Karpas-422 (cell line): Measurements from ENCODE around the gene PLXNB2. TPM values are rescaled to one million over a fixed set of nuclear protein-coding genes. Genes with fewer than 3 reads are reported as not detected.
"Not testable (repeated sequence)": the region's sequence is repeated elsewhere in the genome, so short reads cannot be mapped to it uniquely, and the experiment has no call there.

Experiments used
- DNase-seq: peaks from one replicate; pipeline ENCODE4 v3.0.0-alpha.2; 2015
- H2AFZ ChIP-seq: fragments of 200-600 bp; sonication (generic); 2 replicates; pipeline ENCODE4 v1.6.1; 2014; ENCODE audit warnings: antibody characterized with exemption, low read length, mixed read lengths
- H3K27ac ChIP-seq: fragments of 200-600 bp; sonication (generic); 2 replicates; pipeline ENCODE4 v1.5.1; 2014; ENCODE audit warnings: mild to moderate bottlenecking, low read length, moderate library complexity
- H3K27me3 ChIP-seq: fragments of 200-600 bp; sonication (generic); 2 replicates; pipeline ENCODE4 v1.6.1; 2014; ENCODE audit warnings: low read length, mixed read lengths
- H3K36me3 ChIP-seq: fragments of 200-600 bp; sonication (generic); 2 replicates; pipeline ENCODE4 v1.6.1; 2014; ENCODE audit warnings: low read length, mixed read lengths; ENCODE audit not compliant: insufficient read depth
- H3K4me1 ChIP-seq: fragments of 200-600 bp; sonication (generic); 2 replicates; pipeline ENCODE4 v1.6.1; 2014; ENCODE audit warnings: mild to moderate bottlenecking, low read length, mixed read lengths
- H3K4me2 ChIP-seq: fragments of 200-600 bp; sonication (generic); 2 replicates; pipeline ENCODE4 v1.6.1; 2014; ENCODE audit warnings: low read length, low read depth, mild to moderate bottlenecking; ENCODE audit not compliant: poor library complexity, severe bottlenecking
- H3K4me3 ChIP-seq: fragments of 200-600 bp; sonication (generic); 2 replicates; pipeline ENCODE4 v1.5.1; 2014; ENCODE audit warnings: mild to moderate bottlenecking, antibody characterized with exemption, low read length, mixed read lengths
- H3K79me2 ChIP-seq: fragments of 200-600 bp; sonication (generic); 2 replicates; pipeline ENCODE4 v1.6.1; 2014; ENCODE audit warnings: mild to moderate bottlenecking, low read length, mixed read lengths
- H3K9ac ChIP-seq: fragments of 200-600 bp; sonication (generic); 2 replicates; pipeline ENCODE4 v1.6.0; 2014; ENCODE audit warnings: low read length
- H3K9me2 ChIP-seq: fragments of 200-600 bp; sonication (generic), shearing (Covaris generic); replicated peaks from 2 replicates; pipeline ENCODE4 v1.6.0; 2014; ENCODE audit warnings: mild to moderate bottlenecking, low read length, moderate library complexity; ENCODE audit not compliant: insufficient read depth
- H3K9me3 ChIP-seq: fragments of 300-700, 200-600 bp; sonication (generic); 2 replicates; pipeline ENCODE4 v1.6.1; 2014; ENCODE audit warnings: low read length, mixed read lengths
- H4K20me1 ChIP-seq: fragments of 200-600 bp; sonication (generic); 2 replicates; pipeline ENCODE4 v1.6.1; 2014; ENCODE audit warnings: mild to moderate bottlenecking, antibody characterized with exemption, low read length, low read depth; ENCODE audit not compliant: insufficient read depth
- total RNA-seq: library from RNA; depleted of rRNA; stranded (reverse); fragments of >200 nt; shearing (Covaris generic); gene quantifications from 2 replicates; pipeline ENCODE4 v1.2.3, GENCODE V29; 2014; ENCODE audit warnings: low replicate concordance

PLXNB2 gene
- total RNA-seq, 1 experiment from 2014 or later, result 2.6 TPM

DNA sequence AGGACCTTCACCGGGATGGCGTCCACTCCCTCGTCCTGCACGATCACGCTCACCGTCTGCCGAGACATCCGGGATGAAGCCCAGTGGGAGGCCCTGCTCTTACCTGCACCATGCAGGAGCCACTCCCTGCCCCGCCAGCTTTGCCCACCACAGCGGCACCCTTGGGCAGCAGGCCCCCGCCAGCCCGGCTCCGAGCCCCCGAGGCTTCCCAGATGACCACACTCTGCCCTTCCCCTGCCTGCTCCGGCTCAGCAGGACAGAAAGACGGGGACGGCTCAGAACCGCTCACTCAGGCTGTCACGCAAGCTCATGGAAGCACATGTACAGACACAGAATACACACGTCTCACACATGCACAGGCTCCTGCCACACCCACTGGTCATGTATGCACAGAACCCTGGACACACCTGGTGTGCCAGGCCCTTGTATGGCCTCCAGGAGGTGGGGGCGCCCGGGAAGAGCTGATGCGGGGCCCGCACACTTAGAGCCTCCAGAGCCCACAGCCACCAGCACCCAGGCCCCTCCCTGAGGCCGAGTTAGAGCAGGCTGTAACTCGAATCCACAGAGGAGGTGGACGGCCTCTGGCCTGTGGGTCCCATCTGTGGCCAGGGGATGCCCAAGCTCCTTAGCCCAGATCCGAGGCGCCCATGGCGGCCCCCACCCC lies 28.4 kb downstream of the PLXNB2 start:
- Histone ChIP-seq H3K36me3 (no peaks in the 10 kb centered on the region), H3K79me2 (no peaks in the 10 kb centered on the region), H3K9ac (no peak overlapping the region), H2AFZ (no peak overlapping the region), H3K9me3 (peaks cover 8% of the 10 kb centered on the region), H3K27ac (no peak overlapping the region), H3K4me2 (no peak overlapping the region), H3K4me3 (no peak overlapping the region), H4K20me1 (no peaks in the 10 kb centered on the region), H3K9me2 (no peaks in the 10 kb centered on the region), H3K4me1 (no peaks in the 10 kb centered on the region), H3K27me3 (no peaks in the 10 kb centered on the region)
- DNase-seq, result no peak

DNA sequence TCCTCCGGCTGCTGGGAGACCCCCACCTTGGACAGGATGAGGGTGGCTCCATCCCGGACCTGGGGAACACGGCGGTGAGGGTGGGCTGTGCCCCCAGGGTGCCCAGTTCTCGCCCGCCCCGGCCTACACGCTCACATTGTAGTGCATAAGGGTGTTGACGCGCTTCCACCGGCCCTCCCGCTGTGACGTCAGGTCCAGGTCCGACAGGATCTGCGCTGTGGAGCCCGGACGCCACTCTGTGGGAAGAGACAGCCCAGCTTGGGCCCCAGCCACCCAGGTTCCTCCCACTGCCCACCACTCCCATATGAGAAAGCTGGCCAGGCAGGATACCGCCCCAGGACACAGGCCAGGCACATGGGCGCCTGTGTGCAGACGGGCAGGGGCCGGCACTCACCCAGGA lies 29.0 kb downstream of the PLXNB2 start:
- no peak for DNase-seq
- H3K36me3 ChIP-seq, result no peaks in the 10 kb centered on the region
- H3K9me3 ChIP-seq, result peaks cover 8% of the 10 kb centered on the region
- no peaks in the 10 kb centered on the region for H3K4me1 ChIP-seq
- no peak overlapping the region for H3K4me2 ChIP-seq
- no peaks in the 10 kb centered on the region for H3K27me3 ChIP-seq
- no peak overlapping the region for H3K27ac ChIP-seq
- H3K9me2 ChIP-seq, result no peaks in the 10 kb centered on the region
- H3K79me2 ChIP-seq, result no peaks in the 10 kb centered on the region
- no peaks in the 10 kb centered on the region for H4K20me1 ChIP-seq
- H3K9ac ChIP-seq, result no peak overlapping the region
- no peak overlapping the region for H2AFZ ChIP-seq
- no peak overlapping the region for H3K4me3 ChIP-seq

DNA sequence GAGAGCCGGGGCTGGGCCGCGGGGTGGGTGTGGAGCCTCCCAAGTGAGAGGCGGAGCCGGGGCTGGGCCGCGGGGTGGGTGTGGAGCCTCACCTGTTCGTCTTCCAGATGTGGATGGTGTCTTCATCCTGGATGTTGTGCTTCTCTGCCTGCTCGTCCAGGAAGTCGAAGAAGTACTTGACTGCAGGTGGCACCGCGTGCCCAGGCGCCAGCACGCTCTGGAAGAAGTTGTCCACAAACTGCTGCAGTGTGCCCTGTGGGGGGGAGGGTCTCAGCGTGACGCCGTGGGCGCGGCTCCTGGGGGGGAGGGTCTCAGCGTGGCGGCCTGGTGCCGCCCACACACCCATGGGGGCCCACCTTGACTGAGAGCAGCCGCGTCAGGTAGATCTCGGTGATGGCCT lies 29.7 kb downstream of the PLXNB2 start:
- DNase-seq, result no peak
- H3K9ac ChIP-seq, result no peak overlapping the region
- H2AFZ ChIP-seq, result no peak overlapping the region
- no peaks in the 10 kb centered on the region for H3K79me2 ChIP-seq
- no peaks in the 10 kb centered on the region for H3K4me1 ChIP-seq
- H3K27ac ChIP-seq, result no peak overlapping the region
- H3K4me2 ChIP-seq, result no peak overlapping the region
- no peaks in the 10 kb centered on the region for H3K36me3 ChIP-seq
- H3K4me3 ChIP-seq, result no peak overlapping the region
- H3K9me3 ChIP-seq, result peaks cover 8% of the 10 kb centered on the region
- H4K20me1 ChIP-seq, result no peaks in the 10 kb centered on the region
- no peaks in the 10 kb centered on the region for H3K27me3 ChIP-seq
- H3K9me2 ChIP-seq, result no peaks in the 10 kb centered on the region

DNA sequence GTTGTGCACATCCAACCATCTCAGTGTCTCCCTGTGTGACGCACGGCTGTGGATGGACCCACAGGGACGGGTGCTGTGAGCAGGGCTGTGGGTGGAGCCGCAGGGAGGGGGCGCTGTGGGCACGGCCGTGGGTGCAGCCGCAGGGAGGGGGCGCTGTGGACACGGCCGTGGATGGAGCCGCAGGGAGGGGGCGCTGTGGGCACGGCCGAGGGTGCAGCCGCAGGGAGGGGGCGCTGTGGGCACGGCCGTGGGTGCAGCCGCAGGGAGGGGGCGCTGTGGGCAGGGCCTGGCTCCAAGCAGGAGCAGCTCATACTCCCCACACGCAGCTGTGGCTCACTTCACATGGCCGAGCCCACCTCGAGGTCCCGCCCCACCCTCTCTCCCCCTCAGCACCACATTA lies 31.3 kb downstream of the PLXNB2 start:
- Histone ChIP-seq H3K27me3 (no peaks in the 10 kb centered on the region), H4K20me1 (no peaks in the 10 kb centered on the region), H3K9me2 (no peaks in the 10 kb centered on the region), H3K9ac (no peak overlapping the region), H3K36me3 (no peaks in the 10 kb centered on the region), H3K4me2 (no peak overlapping the region), H2AFZ (no peak overlapping the region), H3K27ac (no peak overlapping the region), H3K4me3 (no peak overlapping the region), H3K4me1 (peaks cover 9% of the 10 kb centered on the region), H3K79me2 (no peaks in the 10 kb centered on the region), H3K9me3 (peaks cover 4% of the 10 kb centered on the region; the same call in 1 of the 2 replicates)
- peak; percentile 89 for DNase-seq

DNA sequence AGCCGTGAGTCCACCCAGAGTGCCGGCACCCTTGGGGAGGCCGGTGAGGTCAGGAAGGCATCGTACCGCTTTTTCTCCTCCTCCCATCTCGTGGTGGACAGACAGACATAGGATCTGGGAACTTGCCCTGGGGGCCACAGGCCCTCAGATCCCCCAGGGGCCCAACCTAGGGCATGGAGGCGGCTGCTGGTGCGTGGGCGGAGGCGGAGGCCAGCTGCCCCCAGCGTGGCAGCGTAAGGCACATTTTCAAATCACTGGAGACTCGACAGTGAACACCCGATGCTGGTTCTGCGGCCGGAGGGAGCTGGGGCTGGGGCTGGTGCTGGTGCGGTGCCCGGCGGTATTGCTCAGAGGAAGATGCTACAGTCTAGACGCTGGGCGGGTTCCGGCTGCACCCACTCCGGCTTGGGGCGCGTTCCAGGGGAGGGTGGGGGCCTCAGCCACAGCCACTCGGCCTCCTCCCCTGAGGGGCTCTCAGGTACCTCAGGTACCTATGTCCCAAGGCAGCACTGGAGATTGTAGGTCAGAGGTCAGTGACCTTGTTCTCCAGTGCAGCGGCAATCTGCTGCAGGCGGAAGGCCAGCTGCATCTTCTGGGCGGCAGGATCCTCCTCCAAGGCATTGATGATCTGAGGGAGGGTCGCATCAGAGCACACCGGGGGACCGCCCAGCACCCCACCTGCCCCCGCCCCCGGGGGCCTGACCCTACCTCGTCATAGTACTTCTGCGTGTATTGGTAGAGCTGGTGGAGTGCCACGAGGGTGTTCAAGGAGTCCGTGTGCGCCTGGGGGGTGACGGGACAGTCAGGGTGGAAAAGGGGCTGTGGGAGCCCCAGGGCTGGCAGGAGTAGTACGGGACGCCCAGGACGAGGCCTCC lies 32.0 kb downstream of the PLXNB2 start:
- H3K9me3 ChIP-seq, result peaks cover 4% of the 10 kb centered on the region; the same call in 1 of the 2 replicates
- no peak overlapping the region for H3K27ac ChIP-seq
- H3K4me3 ChIP-seq, result no peak overlapping the region
- no peaks in the 10 kb centered on the region for H3K27me3 ChIP-seq
- H3K4me1 ChIP-seq, result peaks cover 16% of the 10 kb centered on the region
- H3K4me2 ChIP-seq, result no peak overlapping the region
- H3K79me2 ChIP-seq, result no peaks in the 10 kb centered on the region
- no peak for DNase-seq
- no peaks in the 10 kb centered on the region for H3K9me2 ChIP-seq
- no peak overlapping the region for H3K9ac ChIP-seq
- H2AFZ ChIP-seq, result no peak overlapping the region
- no peaks in the 10 kb centered on the region for H3K36me3 ChIP-seq
- H4K20me1 ChIP-seq, result no peaks in the 10 kb centered on the region

DNA sequence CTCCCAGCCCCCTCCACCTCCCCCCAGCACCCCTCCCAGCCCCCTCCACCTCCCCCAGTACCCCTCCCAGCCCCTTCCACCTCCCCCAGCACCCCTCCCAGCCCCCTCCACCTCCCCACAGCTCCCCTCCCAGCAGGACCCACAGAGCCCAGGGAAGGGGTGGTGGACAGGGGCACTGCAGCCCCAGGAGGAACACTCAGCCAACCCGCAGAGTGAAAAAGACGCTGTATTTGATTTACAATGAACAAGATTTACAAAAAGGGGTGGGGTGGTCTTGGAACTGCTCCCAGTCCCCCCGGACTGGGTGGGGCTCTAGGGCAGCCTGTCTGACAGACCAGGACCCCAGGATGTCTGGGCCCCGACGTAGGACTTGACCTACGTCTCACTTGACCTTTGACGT lies 32.7 kb downstream of the PLXNB2 start:
- Histone ChIP-seq H3K4me2 (no peak overlapping the region), H4K20me1 (no peaks in the 10 kb centered on the region), H3K4me1 (peaks cover 17% of the 10 kb centered on the region), H3K4me3 (no peak overlapping the region), H2AFZ (no peak overlapping the region), H3K27ac (no peak overlapping the region), H3K79me2 (no peaks in the 10 kb centered on the region), H3K9me2 (no peaks in the 10 kb centered on the region), H3K27me3 (no peaks in the 10 kb centered on the region), H3K9ac (no peak overlapping the region), H3K36me3 (no peaks in the 10 kb centered on the region), H3K9me3 (peaks cover 4% of the 10 kb centered on the region; the same call in 1 of the 2 replicates)
- no peak for DNase-seq

DNA sequence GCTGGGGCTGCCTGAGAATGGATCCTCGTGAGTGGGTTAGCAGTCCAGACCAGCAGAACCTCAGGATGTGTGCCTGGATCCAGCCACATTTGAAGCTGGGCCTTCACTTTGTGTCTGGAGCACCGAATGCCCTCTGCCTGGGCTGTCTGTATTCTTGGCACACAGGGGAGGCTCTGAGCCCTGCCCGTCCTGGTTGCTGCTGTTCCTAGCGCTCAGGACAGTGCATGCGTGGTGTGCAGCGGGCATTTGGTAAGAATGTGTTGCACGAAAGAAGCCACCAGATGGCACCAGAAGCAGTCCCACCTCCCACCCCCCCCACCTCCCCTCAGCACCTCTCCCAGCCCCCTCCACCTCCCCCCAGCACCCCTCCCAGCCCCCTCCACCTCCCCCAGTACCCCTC lies 33.1 kb downstream of the PLXNB2 start:
- Histone ChIP-seq H2AFZ (no peak overlapping the region), H3K4me1 (peaks cover 22% of the 10 kb centered on the region), H3K79me2 (no peaks in the 10 kb centered on the region), H3K9me3 (peaks cover 4% of the 10 kb centered on the region; the same call in 1 of the 2 replicates), H3K9ac (no peak overlapping the region), H3K27me3 (no peaks in the 10 kb centered on the region), H3K27ac (no peak overlapping the region), H3K9me2 (no peaks in the 10 kb centered on the region), H4K20me1 (no peaks in the 10 kb centered on the region), H3K36me3 (no peaks in the 10 kb centered on the region), H3K4me3 (no peak overlapping the region), H3K4me2 (no peak overlapping the region)
- DNase-seq, result peak; percentile 84

DNA sequence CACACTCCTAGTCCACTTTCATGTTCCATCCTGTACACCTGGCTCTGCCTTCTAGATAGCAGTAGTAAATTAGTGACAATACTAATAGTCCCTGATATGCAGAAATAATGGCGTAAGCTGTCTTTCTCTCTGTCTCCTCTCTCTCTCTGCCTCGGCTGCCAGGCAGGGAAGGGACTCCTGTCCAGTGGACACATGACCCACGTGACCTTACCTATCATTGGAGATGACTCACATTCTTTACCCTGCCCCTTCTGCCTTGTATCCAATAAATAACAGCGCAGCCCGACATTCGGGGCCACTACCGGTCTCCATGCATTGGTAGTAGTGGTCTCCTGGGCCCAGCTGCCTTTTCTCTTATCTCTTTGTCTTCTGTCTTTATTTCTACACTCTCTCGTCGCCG lies 33.7 kb downstream of the PLXNB2 start:
- peaks cover 24% of the 10 kb centered on the region for H3K4me1 ChIP-seq
- H3K9me2 ChIP-seq, H3K9me3 ChIP-seq, H3K27ac ChIP-seq, H3K36me3 ChIP-seq, DNase-seq, H3K9ac ChIP-seq, H3K4me3 ChIP-seq, H3K27me3 ChIP-seq, H4K20me1 ChIP-seq, H2AFZ ChIP-seq, H3K79me2 ChIP-seq, H3K4me2 ChIP-seq: not testable (repeated sequence)
